Activated naive CD8-positive, alpha-beta T cell treated with anti-CD3 and anti-CD28 coated beads, Interleukin-2, amount 10 ng/mL, durations not matched to agents 7 days and 5 days (primary cell): ENCODE data around the gene CHMP3. TPM values are rescaled to one million over a fixed set of nuclear protein-coding genes. Genes with fewer than 3 reads are reported as not detected.

ENCODE experiments used
- ATAC-seq: fragments of 150-1000 bp; cut with Tn5 transposase; one replicate; pipeline ENCODE4 v1.10.0; 2021; ENCODE audit warnings: low read depth, moderate library complexity
- POLR2A ChIA-PET: fragments of 350-600 bp; sonication (Branson Sonifier 250); formaldehyde crosslinking; loops from one replicate; lab custom pipeline; 2021; ENCODE audit warnings: antibody characterized with exemption; lab: Charles Lee
- DNase-seq: peaks from one replicate; pipeline ENCODE4 v3.0.0; 2021
- H3K27ac Mint-ChIP-seq: one replicate; pipeline ENCODE4 v1.8.0; 2022; ENCODE audit warnings: mild to moderate bottlenecking, mixed read lengths
- H3K27me3 Mint-ChIP-seq: one replicate; pipeline ENCODE4 v1.8.0; 2022; ENCODE audit warnings: mild to moderate bottlenecking, moderate library complexity, mixed read lengths
- H3K36me3 Mint-ChIP-seq: one replicate; pipeline ENCODE4 v1.8.0; 2021; ENCODE audit warnings: mild to moderate bottlenecking, mixed read lengths
- H3K4me1 Mint-ChIP-seq: one replicate; pipeline ENCODE4 v1.8.0; 2021; ENCODE audit warnings: mixed read lengths
- H3K4me3 Mint-ChIP-seq: one replicate; pipeline ENCODE4 v1.8.0; 2022; ENCODE audit warnings: mild to moderate bottlenecking, moderate library complexity, mixed read lengths
- H3K9me3 Mint-ChIP-seq: one replicate; pipeline ENCODE4 v1.8.0; 2021; ENCODE audit warnings: mixed read lengths
- total RNA-seq, 2 experiments: library from RNA; stranded (reverse); gene quantifications; one replicate each; pipeline ENCODE4 v1.2.3, GENCODE V29; 2021

The CHMP3 gene
- total RNA-seq, 2 experiments from 2014 or later, result 48.9 to 49.5 TPM

DNA sequence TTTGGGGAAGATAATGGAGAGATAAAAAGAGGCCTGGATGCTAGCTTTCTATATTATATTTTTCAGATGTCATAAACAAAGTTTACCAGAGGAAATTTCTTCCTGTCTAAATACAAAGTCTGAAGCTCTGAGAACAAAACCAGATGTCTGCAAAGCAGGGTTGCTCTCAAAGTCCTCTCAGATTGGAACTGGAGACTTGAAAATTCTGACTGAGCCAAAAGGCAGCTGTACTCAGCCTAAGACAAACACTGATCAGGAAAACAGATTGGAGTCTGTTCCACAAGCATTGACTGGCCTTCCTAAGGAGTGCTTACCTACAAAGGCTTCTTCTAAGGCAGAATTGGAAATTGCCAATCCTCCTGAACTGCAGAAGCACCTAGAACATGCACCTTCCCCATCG is 96.9 kb downstream of the CHMP3 start:
- DNase-seq (no peak), ATAC-seq (no peak)
- no peaks in the 10 kb centered on the region for H3K9me3 Mint-ChIP-seq
- peaks cover 15% of the 10 kb centered on the region for H3K4me1 Mint-ChIP-seq
- no peaks in the 10 kb centered on the region for H3K27me3 Mint-ChIP-seq
- H3K36me3 Mint-ChIP-seq, result peaks cover 68% of the 10 kb centered on the region
- no peak overlapping the region for H3K27ac Mint-ChIP-seq
- POLR2A ChIA-PET, result interaction anchor here (2.8 kb wide), 1 partner anchor 25 kb away, joined by 14 read pairs; the partner anchor contains the start of gene KDM3A
- no peak overlapping the region for H3K4me3 Mint-ChIP-seq

- Mint-ChIP-seq H3K36me3 (peaks cover 76% of the 10 kb centered on the region), H3K9me3 (no peaks in the 10 kb centered on the region), H3K27me3 (no peaks in the 10 kb centered on the region), H3K4me1 (peaks cover 14% of the 10 kb centered on the region), H3K27ac (no peak overlapping the region), H3K4me3 (no peak overlapping the region)
- DNase-seq (no peak), ATAC-seq (no peak)
- POLR2A ChIA-PET, result no interaction called here
Measured at GRCh38 chr2:86464652-86465051, 98.6 kb downstream of the CHMP3 start.

DNA sequence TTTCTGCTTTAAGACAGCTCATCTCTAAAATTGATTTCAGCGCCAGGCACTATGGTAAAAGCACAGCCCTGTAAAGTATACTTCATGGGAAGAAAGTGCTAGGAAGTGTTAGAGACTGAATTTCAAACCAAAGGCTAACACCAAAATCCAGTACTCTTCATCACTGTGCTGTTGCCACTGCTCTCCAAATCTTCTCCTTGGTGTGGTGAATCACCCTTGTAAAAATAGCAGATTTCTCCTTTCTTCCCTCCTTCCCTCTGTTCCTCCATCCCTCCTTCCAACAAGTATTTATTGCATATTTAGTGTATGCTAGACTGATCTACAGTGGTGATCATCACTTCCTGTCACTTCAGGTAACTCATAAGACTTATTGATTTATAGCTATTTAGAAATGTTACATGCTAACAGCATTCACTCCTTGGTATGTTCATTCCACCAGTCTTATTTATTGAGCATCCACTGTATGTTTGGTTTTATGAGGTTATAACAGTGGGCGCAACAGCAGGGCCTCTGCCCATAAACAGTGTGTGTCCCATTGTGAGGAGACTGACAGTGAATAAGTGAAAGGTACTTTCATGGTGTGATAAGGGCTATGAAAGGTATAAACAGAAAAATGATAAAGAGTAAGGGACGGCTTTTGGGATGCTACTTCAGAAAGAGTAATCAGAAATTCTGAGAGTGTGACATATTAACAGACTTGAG is 102.0 kb downstream of the CHMP3 start:
- no peak for ATAC-seq
- Mint-ChIP-seq H3K27ac (no peak overlapping the region), H3K9me3 (no peaks in the 10 kb centered on the region), H3K36me3 (peaks cover 74% of the 10 kb centered on the region), H3K4me3 (no peak overlapping the region), H3K4me1 (peaks cover 4% of the 10 kb centered on the region), H3K27me3 (no peaks in the 10 kb centered on the region)
- POLR2A ChIA-PET, result interaction anchor here (1.2 kb wide), 1 partner anchor 20 kb away, joined by 4 read pairs; the partner anchor contains the start of gene KDM3A
- no peak for DNase-seq

GRCh38 chr2:86455181-86455580 is 108.1 kb downstream of the CHMP3 start:
- peaks cover 3% of the 10 kb centered on the region for H3K4me1 Mint-ChIP-seq
- H3K36me3 Mint-ChIP-seq, result peaks cover 67% of the 10 kb centered on the region
- DNase-seq (no peak), ATAC-seq (no peak)
- H3K27me3 Mint-ChIP-seq, result no peaks in the 10 kb centered on the region
- H3K4me3 Mint-ChIP-seq, result no peak overlapping the region
- no peaks in the 10 kb centered on the region for H3K9me3 Mint-ChIP-seq
- POLR2A ChIA-PET, result interaction anchor here (2.4 kb wide), 1 partner anchor 14 kb away, joined by 14 read pairs; the partner anchor contains the start of gene KDM3A
- H3K27ac Mint-ChIP-seq, result no peak overlapping the region

- no peak overlapping the region for H3K27ac Mint-ChIP-seq
- H3K36me3 Mint-ChIP-seq, result peaks cover 66% of the 10 kb centered on the region
- POLR2A ChIA-PET, result interaction anchor here (1.4 kb wide), 1 partner anchor 12 kb away, joined by 5 read pairs; no protein-coding TSS in a partner anchor
- no peak overlapping the region for H3K4me3 Mint-ChIP-seq
- H3K4me1 Mint-ChIP-seq, result peaks cover 2% of the 10 kb centered on the region
- ATAC-seq, result no peak
- DNase-seq, result no peak
- H3K9me3 Mint-ChIP-seq, result no peaks in the 10 kb centered on the region
- H3K27me3 Mint-ChIP-seq, result no peaks in the 10 kb centered on the region
Measured at GRCh38 chr2:86454238-86454637, 109.0 kb downstream of the CHMP3 start.

GRCh38 chr2:86453836-86454235 is 109.4 kb downstream of the CHMP3 start:
- peaks cover 64% of the 10 kb centered on the region for H3K36me3 Mint-ChIP-seq
- ATAC-seq, result no peak
- H3K27me3 Mint-ChIP-seq, result no peaks in the 10 kb centered on the region
- peaks cover 4% of the 10 kb centered on the region for H3K4me1 Mint-ChIP-seq
- no peak overlapping the region for H3K4me3 Mint-ChIP-seq
- POLR2A ChIA-PET, result interaction anchor here (1.4 kb wide), 1 partner anchor 12 kb away, joined by 5 read pairs; no protein-coding TSS in a partner anchor
- no peak overlapping the region for H3K27ac Mint-ChIP-seq
- H3K9me3 Mint-ChIP-seq, result no peaks in the 10 kb centered on the region
- no peak for DNase-seq

Other genes starting within 250 kb of the CHMP3 start
- under 1 TPM in 1 of 2 experiments, not detected in 1; 0.11 TPM for gene REEP1, start 225.8 kb downstream of the CHMP3 start, total RNA-seq
- 100 to 1,000 TPM in 1 of 2 experiments, 10 to 100 TPM in 1; 94.7 to 106 TPM for gene KDM3A, start 122.1 kb downstream of the CHMP3 start, total RNA-seq
- 10 to 100 TPM; 20.1 to 20.9 TPM for gene RNF103, start 60.4 kb upstream of the CHMP3 start, total RNA-seq
- 10 to 100 TPM; 36.1 to 42.1 TPM for gene RMND5A, start 156.8 kb upstream of the CHMP3 start, total RNA-seq
- gene CD8A, start 227.5 kb upstream of the CHMP3 start, total RNA-seq, result 100 to 1,000 TPM; 666 to 683 TPM